ENCODE results near the gene ENDOG.

DNA sequence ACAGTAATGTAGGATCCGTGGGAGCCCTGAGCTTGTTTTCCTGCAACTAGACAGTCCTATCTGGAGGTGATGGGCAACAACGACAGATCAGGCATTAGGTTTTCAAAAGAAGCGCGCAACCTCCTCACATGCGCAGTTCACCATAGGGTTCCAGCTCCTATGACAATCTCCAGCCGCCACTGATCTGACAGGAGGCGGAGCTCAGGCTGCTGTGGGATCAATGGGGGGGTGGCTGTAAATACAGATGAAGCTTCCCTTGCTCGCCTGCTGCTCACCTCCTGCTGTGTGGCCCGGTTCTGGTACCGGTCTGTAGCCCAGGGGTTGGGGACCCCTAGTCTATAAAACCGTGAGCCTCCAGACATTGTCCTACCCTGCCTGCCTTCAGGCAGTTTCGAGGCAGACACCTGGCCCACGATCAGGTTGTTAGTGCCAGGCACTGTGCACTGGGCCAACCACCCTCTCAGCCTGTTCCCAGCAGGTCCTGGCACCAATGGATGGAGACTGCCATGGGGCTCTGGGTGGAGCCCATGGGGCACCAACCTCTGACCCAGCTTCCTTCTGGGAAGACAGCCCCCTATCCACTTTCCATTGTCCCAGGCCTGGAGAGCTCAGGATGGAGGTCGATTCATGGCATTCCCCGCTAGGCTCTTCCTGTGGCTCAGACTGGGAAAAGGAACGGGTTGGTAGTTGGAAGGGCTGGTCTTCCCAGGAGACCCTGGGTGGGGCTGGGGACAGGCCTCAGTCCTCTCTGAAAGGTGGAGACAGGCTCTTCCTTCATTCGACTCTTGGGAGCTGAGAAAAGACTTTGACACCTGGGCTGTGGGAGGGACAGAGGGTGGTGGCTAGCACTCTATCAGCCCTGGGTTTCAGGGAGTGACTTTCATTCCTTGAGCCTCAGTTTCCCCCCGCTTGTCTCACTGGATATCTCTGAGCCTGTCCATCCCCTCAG, 1.7 kb downstream of the ENDOG start:
- TF ChIP-seq, protein P1, sequence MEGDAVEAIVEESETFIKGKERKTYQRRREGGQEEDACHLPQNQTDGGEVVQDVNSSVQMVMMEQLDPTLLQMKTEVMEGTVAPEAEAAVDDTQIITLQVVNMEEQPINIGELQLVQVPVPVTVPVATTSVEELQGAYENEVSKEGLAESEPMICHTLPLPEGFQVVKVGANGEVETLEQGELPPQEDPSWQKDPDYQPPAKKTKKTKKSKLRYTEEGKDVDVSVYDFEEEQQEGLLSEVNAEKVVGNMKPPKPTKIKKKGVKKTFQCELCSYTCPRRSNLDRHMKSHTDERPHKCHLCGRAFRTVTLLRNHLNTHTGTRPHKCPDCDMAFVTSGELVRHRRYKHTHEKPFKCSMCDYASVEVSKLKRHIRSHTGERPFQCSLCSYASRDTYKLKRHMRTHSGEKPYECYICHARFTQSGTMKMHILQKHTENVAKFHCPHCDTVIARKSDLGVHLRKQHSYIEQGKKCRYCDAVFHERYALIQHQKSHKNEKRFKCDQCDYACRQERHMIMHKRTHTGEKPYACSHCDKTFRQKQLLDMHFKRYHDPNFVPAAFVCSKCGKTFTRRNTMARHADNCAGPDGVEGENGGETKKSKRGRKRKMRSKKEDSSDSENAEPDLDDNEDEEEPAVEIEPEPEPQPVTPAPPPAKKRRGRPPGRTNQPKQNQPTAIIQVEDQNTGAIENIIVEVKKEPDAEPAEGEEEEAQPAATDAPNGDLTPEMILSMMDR (IDR thresholded peaks at IDR 0.05; ENCODE audit: low read depth, low read length), result no peak
- TF ChIP-seq POLR2A (IDR thresholded peaks at IDR 0.05; ENCODE audit: extremely low read depth, insufficient read length) (no peak), MYC (IDR thresholded peaks at IDR 0.05; ENCODE audit: low read depth, low read length) (no peak)
